ENCODE data around the gene ATP8A1. TPM values are rescaled to one million over a fixed set of nuclear protein-coding genes. Genes with fewer than 3 reads are reported as not detected.

ATP8A1 gene
- total RNA-seq, 1 donor from 2014 or later: 13.7 TPM

DNA sequence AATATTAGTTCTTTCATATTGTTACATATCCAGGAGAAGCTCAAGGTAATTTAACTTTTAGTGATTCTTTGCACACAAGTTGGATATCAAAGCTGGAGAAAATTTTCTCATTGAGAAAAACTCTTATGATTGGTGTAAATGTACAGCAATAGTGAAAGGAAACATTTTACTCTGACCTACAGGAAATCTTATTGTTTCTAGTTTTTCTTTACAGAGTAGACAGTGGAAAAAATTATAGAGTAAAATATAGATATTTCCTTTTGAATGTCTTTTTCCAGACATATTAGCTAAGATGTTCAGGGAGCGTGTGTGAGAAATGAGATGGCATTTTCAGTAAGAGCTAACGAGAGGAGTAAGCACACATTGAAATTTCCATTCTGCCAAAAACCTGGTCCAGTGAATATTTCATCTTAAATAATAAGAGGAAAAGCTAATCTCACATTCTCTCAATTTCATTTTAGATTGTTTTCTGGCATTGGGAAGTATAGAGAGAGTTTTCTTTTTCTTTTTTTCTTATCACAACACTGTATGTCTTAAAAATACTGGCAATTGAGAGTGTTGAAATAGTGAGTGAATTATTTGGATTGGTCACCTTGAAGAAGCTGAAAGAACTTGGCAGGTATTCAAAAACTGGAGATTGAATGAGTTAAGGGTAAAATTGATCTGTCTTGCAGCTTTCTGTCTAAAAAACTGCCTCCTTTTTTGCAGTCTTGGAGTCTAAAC, 15.6 kb upstream of the ATP8A1 start:
- H3K4me1 Mint-ChIP-seq (ENCODE audit: low read depth): no peaks in the 10 kb centered on the region
- H3K27me3 Mint-ChIP-seq: peaks cover 18% of the 10 kb centered on the region
- TF ChIP-seq, protein P1, sequence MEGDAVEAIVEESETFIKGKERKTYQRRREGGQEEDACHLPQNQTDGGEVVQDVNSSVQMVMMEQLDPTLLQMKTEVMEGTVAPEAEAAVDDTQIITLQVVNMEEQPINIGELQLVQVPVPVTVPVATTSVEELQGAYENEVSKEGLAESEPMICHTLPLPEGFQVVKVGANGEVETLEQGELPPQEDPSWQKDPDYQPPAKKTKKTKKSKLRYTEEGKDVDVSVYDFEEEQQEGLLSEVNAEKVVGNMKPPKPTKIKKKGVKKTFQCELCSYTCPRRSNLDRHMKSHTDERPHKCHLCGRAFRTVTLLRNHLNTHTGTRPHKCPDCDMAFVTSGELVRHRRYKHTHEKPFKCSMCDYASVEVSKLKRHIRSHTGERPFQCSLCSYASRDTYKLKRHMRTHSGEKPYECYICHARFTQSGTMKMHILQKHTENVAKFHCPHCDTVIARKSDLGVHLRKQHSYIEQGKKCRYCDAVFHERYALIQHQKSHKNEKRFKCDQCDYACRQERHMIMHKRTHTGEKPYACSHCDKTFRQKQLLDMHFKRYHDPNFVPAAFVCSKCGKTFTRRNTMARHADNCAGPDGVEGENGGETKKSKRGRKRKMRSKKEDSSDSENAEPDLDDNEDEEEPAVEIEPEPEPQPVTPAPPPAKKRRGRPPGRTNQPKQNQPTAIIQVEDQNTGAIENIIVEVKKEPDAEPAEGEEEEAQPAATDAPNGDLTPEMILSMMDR (IDR thresholded peaks at IDR 0.05; ENCODE audit: unreplicated experiment): no peak
- H3K27ac Mint-ChIP-seq: no peak overlapping the region
- DNase-seq (ENCODE audit: low spot score, unreplicated experiment): no peak
- no peak overlapping the region for H3K4me3 Mint-ChIP-seq (ENCODE audit: low read depth)
- H3K9me3 Mint-ChIP-seq (ENCODE audit: low read depth): no peaks in the 10 kb centered on the region
- H3K36me3 Mint-ChIP-seq (ENCODE audit: insufficient read depth): no peaks in the 10 kb centered on the region

- no peak for DNase-seq (ENCODE audit: low spot score, unreplicated experiment)
- Mint-ChIP-seq H3K4me1 (ENCODE audit: low read depth) (no peaks in the 10 kb centered on the region), H3K36me3 (ENCODE audit: insufficient read depth) (no peaks in the 10 kb centered on the region), H3K27ac (no peak overlapping the region), H3K4me3 (ENCODE audit: low read depth) (no peak overlapping the region), H3K27me3 (peaks cover 22% of the 10 kb centered on the region), H3K9me3 (ENCODE audit: low read depth) (no peaks in the 10 kb centered on the region)
- TF ChIP-seq, protein P1 (IDR thresholded peaks at IDR 0.05; ENCODE audit: unreplicated experiment): no peak
These were observed 14.7 kb upstream of the ATP8A1 start for GRCh38 chr4:42671431-42672194.

DNA sequence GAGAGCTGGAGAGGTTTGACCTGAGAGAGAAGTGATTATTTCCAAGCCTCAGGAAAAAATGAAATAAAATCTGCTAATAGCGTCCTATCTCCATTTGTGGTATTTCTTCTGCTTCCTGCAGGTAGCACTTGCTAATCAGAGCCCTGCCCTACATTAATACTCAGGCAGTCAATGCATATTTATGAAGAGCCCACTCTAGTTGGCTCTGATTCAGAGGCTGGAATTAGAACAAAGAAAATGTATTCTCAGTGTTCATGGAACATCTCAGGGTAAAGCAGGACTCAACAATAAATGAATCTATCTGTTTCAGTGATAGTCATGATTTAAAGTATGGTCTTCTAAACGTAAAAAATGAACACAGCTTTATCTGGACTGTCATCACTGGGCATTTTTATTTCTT, 1.4 kb upstream of the ATP8A1 start:
- H3K4me3 Mint-ChIP-seq (ENCODE audit: low read depth): peak overlapping the region; percentile 85
- peak overlapping the region; percentile 100 for H3K27ac Mint-ChIP-seq
- peaks cover 20% of the 10 kb centered on the region for H3K4me1 Mint-ChIP-seq (ENCODE audit: low read depth)

GRCh38 chr4:42656679-42656943, 294 bp downstream of the ATP8A1 start:
- peaks cover 22% of the 10 kb centered on the region for H3K27me3 Mint-ChIP-seq
- H3K36me3 Mint-ChIP-seq (ENCODE audit: insufficient read depth): peaks cover 2% of the 10 kb centered on the region
- DNase-seq (ENCODE audit: low spot score, unreplicated experiment): no peak
- H3K27ac Mint-ChIP-seq: peak overlapping the region; percentile 86
- H3K4me3 Mint-ChIP-seq (ENCODE audit: low read depth): peak overlapping the region; percentile 88
- H3K4me1 Mint-ChIP-seq (ENCODE audit: low read depth): peaks cover 20% of the 10 kb centered on the region
- peaks cover 5% of the 10 kb centered on the region for H3K9me3 Mint-ChIP-seq (ENCODE audit: low read depth)
- TF ChIP-seq, protein P1 (IDR thresholded peaks at IDR 0.05; ENCODE audit: unreplicated experiment): peak; percentile 4

More for the DNA sequence above, 1.4 kb upstream of the ATP8A1 start:
- H3K9me3 Mint-ChIP-seq (ENCODE audit: low read depth): peaks cover under 1% of the 10 kb centered on the region
- TF ChIP-seq, protein P1 (IDR thresholded peaks at IDR 0.05; ENCODE audit: unreplicated experiment): no peak
- H3K36me3 Mint-ChIP-seq (ENCODE audit: insufficient read depth): no peaks in the 10 kb centered on the region
- DNase-seq (ENCODE audit: low spot score, unreplicated experiment): no peak
- H3K27me3 Mint-ChIP-seq: peaks cover 22% of the 10 kb centered on the region

DNA sequence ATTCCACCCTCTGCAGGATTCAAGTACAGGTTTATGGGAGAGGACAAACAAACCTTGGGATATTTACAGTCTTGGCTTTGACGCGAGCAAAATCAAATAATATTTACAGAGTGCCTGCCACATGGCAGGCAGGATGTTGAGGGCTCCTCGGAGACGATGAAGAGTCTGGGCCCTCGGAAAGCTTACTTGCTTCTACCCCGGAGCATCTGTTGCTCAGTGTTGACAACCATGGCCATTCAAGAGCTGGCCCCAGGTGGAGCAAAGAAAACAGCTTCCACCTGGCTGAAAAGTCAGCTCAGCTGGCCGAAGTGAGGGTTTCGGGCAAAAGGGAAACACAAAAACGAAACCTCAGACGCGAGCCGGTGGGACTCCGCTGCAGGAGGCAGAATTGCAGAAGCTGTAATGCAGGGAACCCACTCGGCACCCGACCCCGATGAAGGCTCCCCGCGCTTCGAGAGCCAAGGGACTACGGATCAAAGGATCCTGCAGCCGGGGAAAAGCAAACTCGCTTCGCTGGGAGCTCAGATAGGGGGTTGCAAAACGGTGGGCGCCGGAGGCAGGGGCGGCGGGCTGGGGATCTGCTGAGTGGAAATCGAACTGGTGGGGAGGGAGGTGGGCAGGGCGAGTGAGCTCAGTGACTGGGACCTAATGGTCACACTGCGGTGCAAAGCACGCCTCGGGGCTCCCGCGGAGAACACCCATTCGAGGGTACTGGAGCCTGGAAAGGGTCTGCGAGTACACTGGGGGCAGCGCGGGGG, 805 bp downstream of the ATP8A1 start:
- H3K27ac Mint-ChIP-seq: peak overlapping the region; percentile 86
- H3K4me1 Mint-ChIP-seq (ENCODE audit: low read depth): peaks cover 20% of the 10 kb centered on the region
- DNase-seq (ENCODE audit: low spot score, unreplicated experiment): peak; percentile 38
- peaks cover 9% of the 10 kb centered on the region for H3K9me3 Mint-ChIP-seq (ENCODE audit: low read depth)
- H3K36me3 Mint-ChIP-seq (ENCODE audit: insufficient read depth): peaks cover 2% of the 10 kb centered on the region
- H3K4me3 Mint-ChIP-seq (ENCODE audit: low read depth): peak overlapping the region; percentile 88
- peaks cover 22% of the 10 kb centered on the region for H3K27me3 Mint-ChIP-seq
- TF ChIP-seq, protein P1 (IDR thresholded peaks at IDR 0.05; ENCODE audit: unreplicated experiment): no peak
